Stimulated activated effector memory CD8-positive, alpha-beta T cell treated with anti-CD3 and anti-CD28 coated beads, Interleukin-12 subunit alpha, Interleukin-12 subunit beta, amount 100 ng/mL, for 72 hours (primary cell): ENCODE results near the gene ACTL9.
"Not testable (repeated sequence)": the region's sequence is repeated elsewhere in the genome, so short reads cannot be mapped to it uniquely, and the experiment has no call there.

ENCODE experiments used
- ATAC-seq: fragments of 150-1000 bp; cut with Tn5 transposase; 2 replicates; pipeline ENCODE4 v1.10.0; 2021
- DNase-seq, 2 donors: peaks; one replicate each; pipeline ENCODE4 v3.0.0; 2021 to 2022; ENCODE audit warnings: low spot score in 2 of 2
- H3K27ac Mint-ChIP-seq: one replicate; pipeline ENCODE4 v1.8.0; 2022; ENCODE audit warnings: mild to moderate bottlenecking, mixed read lengths
- H3K36me3 Mint-ChIP-seq: one replicate; pipeline ENCODE4 v1.8.0; 2022; ENCODE audit warnings: mild to moderate bottlenecking, mixed read lengths
- H3K4me1 Mint-ChIP-seq: one replicate; pipeline ENCODE4 v1.8.0; 2022; ENCODE audit warnings: mixed read lengths
- H3K4me3 Mint-ChIP-seq: one replicate; pipeline ENCODE4 v1.8.0; 2022; ENCODE audit warnings: mild to moderate bottlenecking, mixed read lengths
- H3K9me3 Mint-ChIP-seq: one replicate; pipeline ENCODE4 v1.8.0; 2022; ENCODE audit warnings: mixed read lengths

Gene ACTL9, protein sequence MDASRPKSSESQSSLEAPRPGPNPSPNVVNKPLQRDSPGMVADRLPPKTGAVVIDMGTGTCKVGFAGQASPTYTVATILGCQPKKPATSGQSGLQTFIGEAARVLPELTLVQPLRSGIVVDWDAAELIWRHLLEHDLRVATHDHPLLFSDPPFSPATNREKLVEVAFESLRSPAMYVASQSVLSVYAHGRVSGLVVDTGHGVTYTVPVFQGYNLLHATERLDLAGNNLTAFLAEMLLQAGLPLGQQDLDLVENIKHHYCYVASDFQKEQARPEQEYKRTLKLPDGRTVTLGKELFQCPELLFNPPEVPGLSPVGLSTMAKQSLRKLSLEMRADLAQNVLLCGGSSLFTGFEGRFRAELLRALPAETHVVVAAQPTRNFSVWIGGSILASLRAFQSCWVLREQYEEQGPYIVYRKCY

DNA sequence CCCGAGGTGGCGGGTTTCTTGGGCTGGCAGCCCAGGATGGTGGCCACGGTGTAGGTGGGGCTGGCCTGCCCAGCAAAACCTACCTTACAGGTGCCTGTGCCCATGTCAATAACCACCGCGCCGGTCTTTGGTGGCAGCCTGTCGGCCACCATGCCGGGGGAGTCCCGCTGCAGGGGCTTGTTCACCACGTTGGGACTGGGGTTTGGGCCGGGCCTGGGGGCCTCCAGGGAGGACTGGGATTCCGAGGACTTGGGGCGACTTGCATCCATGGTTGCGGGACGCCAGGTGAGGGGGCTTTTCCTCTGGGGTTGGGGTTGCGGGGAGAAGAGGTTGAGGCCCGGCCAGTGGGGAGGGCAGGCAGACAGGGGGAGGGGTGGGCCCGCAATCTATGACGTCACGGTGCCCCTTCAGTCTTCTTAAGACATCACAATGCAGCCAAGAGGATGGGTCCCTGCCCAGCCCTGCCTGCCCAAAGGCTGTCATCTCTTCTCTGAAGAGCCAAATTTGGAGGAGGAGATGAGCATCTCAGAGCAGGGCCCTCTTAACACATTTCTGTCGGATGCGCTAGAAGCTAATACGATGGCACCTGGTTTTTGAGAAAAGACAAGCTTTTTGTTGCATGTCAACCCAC lies at the start of gene ACTL9:
Gene ACTL9 (minus strand): TSS at position 363 of the 631 bp plus-strand sequence. CDS start 94 bp downstream, at position 269.
- no peak within 1 kb of the TSS for H3K27ac Mint-ChIP-seq
- no peak for ATAC-seq
- peaks cover 55% of the 10 kb centered on the region for H3K4me1 Mint-ChIP-seq

DNA sequence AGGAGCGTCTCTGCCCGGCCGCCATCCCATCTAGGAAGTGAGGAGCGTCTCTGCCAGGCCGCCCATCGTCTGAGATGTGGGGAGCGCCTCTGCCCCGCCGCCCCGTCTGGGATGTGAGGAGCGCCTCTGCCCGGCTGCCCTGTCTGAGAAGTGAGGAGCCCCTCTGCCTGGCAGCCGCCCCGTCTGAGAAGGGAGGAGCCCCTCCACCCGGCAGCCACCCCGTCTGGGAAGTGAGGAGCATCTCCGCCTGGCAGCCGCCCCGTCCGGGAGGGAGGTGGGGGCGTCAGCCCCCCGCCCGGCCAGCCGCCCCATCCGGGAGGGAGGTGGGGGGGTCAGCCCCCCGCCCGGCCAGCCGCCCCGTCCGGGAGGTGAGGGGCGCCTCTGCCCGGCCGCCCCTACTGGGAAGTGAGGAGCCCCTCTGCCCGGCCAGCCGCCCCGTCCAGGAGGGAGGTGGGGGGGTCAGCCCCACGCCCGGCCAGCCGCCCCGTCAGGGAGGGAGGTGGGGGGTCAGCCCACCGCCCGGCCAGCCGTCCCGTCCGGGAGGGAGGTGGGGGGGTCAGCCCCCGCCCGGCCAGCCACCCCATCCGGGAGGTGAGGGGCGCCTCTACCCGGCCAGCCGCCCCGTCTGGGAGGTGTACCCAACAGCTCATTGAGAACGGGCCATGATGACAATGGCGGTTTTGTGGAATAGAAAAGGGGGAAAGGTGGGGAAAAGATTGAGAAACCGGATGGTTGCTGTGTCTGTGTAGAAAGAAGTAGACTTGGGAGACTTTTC lies 40.9 kb upstream of the ACTL9 start:
- not testable (repeated sequence) for H3K4me1 Mint-ChIP-seq, H3K4me3 Mint-ChIP-seq, H3K36me3 Mint-ChIP-seq, ATAC-seq, H3K27ac Mint-ChIP-seq, H3K9me3 Mint-ChIP-seq
- DNase-seq = peak in 1 of 2 donors; percentile 4

More for the DNA sequence above, at the start of gene ACTL9:
- Mint-ChIP-seq H3K9me3 (no peaks in the 10 kb centered on the region), H3K36me3 (no peaks in the 10 kb centered on the region), H3K4me3 (no peak within 1 kb of the TSS)
- DNase-seq = no peak

DNA sequence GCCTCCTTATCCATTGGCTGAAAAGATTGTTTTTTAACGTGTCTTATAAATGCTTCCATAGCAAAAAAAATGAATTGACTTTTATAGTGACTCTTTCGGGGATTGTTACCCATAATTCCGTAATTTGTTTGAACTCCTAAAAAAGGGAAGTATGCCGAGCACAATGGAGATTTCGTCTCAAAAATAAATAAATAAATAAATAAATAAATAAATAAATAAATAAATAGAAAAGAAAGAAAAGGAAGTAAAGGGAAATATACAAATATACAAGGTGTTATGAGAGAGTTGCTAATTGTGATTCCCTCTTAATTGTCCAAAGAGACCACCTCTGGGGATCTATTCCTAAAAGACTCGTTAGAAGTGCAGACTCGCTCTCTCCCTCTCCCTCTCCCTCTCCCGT lies 39.8 kb upstream of the ACTL9 start:
- no peaks in the 10 kb centered on the region for H3K4me1 Mint-ChIP-seq
- no peaks in the 10 kb centered on the region for H3K36me3 Mint-ChIP-seq
- ATAC-seq (no peak), DNase-seq (no peak)
- no peaks in the 10 kb centered on the region for H3K9me3 Mint-ChIP-seq
- H3K27ac Mint-ChIP-seq = no peak overlapping the region
- H3K4me3 Mint-ChIP-seq = no peak overlapping the region

DNA sequence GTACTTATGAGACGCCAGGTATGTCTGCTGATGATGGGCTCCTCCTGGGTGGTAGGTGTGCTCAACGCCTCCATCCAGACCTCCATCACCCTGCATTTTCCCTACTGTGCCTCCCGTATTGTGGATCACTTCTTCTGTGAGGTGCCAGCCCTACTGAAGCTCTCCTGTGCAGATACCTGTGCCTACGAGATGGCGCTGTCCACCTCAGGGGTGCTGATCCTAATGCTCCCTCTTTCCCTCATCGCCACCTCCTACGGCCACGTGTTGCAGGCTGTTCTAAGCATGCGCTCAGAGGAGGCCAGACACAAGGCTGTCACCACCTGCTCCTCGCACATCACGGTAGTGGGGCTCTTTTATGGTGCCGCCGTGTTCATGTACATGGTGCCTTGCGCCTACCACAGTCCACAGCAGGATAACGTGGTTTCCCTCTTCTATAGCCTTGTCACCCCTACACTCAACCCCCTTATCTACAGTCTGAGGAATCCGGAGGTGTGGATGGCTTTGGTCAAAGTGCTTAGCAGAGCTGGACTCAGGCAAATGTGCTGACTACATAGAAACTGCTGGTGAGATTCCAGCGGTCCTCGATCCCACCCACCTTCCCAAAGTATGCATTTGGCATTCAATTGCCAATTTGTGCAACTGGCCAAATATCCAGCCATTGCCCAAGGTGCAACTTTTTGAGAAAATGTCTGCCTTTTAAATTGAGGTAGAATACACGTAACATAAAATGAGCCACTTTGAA lies 33.0 kb upstream of the ACTL9 start:
- Mint-ChIP-seq H3K9me3 (no peaks in the 10 kb centered on the region), H3K4me3 (no peak overlapping the region), H3K27ac (no peak overlapping the region), H3K36me3 (no peaks in the 10 kb centered on the region), H3K4me1 (no peaks in the 10 kb centered on the region)
- no peak for DNase-seq
- ATAC-seq = no peak

DNA sequence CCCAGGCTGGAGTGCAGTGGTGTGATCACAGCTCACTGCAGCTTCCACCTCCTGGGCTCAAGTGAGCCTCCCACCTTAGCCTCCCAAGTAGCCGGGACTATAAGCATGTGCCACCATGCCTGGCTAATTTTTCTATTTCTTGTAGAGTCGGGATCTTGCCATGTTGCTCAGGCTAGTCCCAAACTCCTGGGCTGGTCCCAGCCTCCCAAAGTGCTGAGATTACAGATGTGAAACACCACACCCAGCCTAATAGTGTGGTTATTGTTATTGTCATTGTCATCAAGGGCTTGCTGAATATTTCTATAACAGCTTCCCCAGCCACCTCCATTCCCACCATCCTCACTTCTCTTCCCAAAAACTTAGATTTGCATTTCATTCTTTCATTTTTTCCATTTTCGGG lies 25.7 kb upstream of the ACTL9 start:
- DNase-seq (peak in 1 of 2 donors; percentile 7), ATAC-seq (no peak)
- Mint-ChIP-seq H3K27ac (no peak overlapping the region), H3K4me1 (no peaks in the 10 kb centered on the region), H3K36me3 (no peaks in the 10 kb centered on the region), H3K4me3 (no peak overlapping the region), H3K9me3 (no peaks in the 10 kb centered on the region)

DNA sequence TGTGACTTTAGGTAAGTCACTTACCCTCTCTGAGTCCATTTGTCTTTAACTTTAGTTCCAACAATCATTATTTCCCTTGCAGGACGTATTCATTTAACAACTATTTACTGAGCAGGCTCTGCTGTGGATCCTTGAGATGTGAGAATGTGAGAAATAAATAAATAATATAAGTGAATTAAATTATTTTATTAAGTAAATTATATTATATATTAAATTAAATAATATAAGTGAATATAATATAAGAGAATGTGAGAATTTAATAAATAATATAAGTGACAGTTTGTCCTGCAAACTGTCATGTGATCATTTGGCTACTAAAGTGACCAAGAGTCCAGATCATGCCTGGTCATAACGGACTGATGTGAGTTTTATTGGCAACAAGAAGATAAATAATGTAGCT lies 23.4 kb upstream of the ACTL9 start:
- ATAC-seq (no peak), DNase-seq (no peak)
- Mint-ChIP-seq H3K9me3 (peaks cover 3% of the 10 kb centered on the region), H3K36me3 (no peaks in the 10 kb centered on the region), H3K4me3 (no peak overlapping the region), H3K4me1 (no peaks in the 10 kb centered on the region), H3K27ac (no peak overlapping the region)

DNA sequence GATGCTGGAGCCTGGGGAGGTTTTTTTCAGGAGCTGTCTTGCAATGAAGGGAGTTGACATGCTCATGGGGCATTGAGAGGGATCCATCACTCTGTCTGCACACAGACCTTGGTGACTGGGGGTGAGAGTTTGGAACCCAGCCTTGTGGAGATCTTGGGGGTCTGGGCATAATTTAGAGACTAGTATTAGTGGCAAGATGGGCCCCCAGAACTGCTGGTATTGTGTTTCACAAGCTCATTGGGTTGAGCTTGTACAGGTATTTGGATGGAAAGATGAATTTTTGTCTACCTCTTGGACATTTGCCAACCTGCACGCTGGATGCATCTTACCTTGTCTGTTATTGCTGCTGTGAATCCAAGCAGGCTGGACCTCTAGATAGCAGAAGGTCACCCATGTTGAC lies 22.7 kb upstream of the ACTL9 start, which contains the start of gene OR2Z1:
Gene OR2Z1 (plus strand): TSS at position 301 of the 400 bp plus-strand sequence. CDS start 9,395 bp downstream, outside the sequence.
- Mint-ChIP-seq H3K9me3 (peaks cover 3% of the 10 kb centered on the region), H3K4me1 (no peaks in the 10 kb centered on the region), H3K4me3 (no peak within 1 kb of the TSS), H3K36me3 (no peaks in the 10 kb centered on the region), H3K27ac (no peak within 1 kb of the TSS)
- no peak for ATAC-seq
- DNase-seq = no peak

DNA sequence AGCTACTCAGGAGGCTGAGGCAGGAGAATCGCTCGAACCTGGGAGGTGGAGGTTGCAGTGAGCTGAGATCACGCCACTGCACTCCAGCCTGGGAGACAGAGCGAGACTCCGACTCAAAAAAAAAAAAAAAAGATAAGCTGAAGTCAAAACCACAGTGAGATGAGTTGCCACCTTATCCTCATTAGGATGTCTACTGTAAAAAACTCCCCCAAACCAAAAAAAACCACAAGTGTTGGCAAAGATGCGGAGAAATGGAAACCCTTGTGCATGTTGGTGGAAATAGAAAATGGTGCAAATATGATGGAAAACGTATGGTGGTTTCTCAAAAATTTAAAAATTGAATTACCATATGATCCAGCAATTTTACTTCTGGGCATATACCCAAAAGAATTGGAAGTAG lies 11.7 kb upstream of the ACTL9 start:
- H3K4me3 Mint-ChIP-seq, ATAC-seq, H3K36me3 Mint-ChIP-seq, DNase-seq, H3K4me1 Mint-ChIP-seq, H3K27ac Mint-ChIP-seq: not testable (repeated sequence)
- peaks cover 14% of the 10 kb centered on the region for H3K9me3 Mint-ChIP-seq

DNA sequence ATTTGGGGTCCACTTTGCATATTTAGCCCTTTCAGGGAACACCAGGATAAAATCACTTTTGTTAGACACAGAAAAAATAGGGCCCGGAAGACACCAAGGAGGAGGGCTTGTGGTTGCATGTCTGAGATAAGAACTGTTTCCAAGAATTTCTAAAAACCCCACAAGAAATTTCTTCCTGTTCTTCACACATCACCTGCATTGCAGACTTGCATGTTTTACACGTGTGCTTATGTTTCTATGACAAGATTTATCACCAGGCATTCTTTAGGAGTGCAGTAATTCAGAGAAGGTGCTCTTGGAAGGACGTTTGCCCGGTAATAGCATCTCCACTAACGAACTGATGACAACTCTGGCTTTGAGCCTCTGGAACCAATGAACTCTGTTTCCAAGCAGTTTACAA lies 7.1 kb upstream of the ACTL9 start:
- Mint-ChIP-seq H3K27ac (peak overlapping the region; percentile 0), H3K36me3 (no peaks in the 10 kb centered on the region), H3K4me1 (peaks cover 40% of the 10 kb centered on the region), H3K9me3 (no peaks in the 10 kb centered on the region), H3K4me3 (no peak overlapping the region)
- ATAC-seq (peak; percentile 20), DNase-seq (no peak)

DNA sequence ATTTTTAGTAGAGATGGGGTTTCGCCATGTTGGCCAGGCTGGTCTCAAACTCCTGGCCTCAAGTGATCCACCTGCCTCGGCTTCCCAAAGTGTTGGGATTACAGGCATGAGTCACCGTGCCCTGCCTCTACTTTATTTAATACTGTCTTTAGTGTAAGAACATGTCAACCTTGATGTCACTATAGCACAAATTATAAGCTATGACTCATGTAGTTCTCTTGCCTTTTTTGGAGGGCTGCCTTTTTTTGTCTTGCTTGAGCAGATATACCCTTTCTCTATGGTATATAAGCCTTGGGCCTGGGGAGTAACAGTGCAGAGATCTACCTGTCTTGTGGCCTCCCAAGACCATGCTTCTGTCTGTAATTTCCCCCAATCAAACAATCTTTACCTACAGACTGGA lies 6.7 kb upstream of the ACTL9 start:
- H3K4me3 Mint-ChIP-seq, H3K36me3 Mint-ChIP-seq, H3K9me3 Mint-ChIP-seq, DNase-seq: not testable (repeated sequence)
- peak overlapping the region; percentile 0 for H3K27ac Mint-ChIP-seq
- ATAC-seq = peak; percentile 34
- H3K4me1 Mint-ChIP-seq = peaks cover 41% of the 10 kb centered on the region

DNA sequence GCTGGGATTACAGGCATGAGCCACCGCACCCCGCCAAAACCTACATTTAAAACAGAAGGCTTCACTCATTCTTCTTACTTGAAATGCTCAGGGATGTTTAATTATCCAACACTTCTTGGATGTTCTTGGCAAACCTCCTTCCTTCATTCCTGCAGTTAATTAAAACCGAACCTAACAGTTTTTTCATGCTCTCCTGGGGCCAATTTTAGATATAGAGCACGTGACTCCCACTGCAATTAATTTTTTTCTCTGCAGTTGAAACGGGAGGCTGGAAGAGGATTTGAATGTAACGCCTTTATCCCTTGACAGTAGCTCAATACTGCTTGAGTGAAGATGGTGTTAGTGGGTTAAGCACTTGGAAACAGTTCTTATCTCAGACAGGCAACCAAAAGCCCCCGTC lies 4.6 kb upstream of the ACTL9 start:
- Mint-ChIP-seq H3K9me3 (no peaks in the 10 kb centered on the region), H3K4me1 (peaks cover 47% of the 10 kb centered on the region), H3K4me3 (no peak overlapping the region), H3K36me3 (no peaks in the 10 kb centered on the region), H3K27ac (no peak overlapping the region)
- DNase-seq (no peak), ATAC-seq (no peak)

DNA sequence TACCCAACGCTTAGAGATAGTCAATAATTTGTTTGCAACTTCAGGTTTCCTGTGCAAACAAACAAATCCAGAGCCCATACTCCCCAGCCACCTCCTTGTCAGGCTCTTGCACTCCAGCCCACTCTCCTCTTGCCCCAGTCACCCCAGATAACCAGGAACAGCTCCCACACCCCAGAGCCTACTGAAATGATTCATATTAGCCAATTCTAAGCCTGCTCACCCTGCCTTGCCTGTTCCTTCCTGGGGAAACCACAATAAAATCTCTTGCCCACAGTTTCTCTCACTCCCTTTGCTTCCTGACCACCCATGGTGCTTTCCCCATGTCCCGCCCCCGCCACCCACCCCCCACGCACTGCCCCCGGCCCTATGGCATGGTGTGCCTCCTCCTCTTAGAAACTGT lies 3.8 kb upstream of the ACTL9 start:
- Mint-ChIP-seq H3K4me3 (peak overlapping the region; percentile 54), H3K27ac (peak overlapping the region; percentile 29), H3K9me3 (no peaks in the 10 kb centered on the region), H3K36me3 (no peaks in the 10 kb centered on the region), H3K4me1 (peaks cover 47% of the 10 kb centered on the region)
- DNase-seq = peak in 1 of 2 donors; percentile 27
- peak; percentile 92 for ATAC-seq

DNA sequence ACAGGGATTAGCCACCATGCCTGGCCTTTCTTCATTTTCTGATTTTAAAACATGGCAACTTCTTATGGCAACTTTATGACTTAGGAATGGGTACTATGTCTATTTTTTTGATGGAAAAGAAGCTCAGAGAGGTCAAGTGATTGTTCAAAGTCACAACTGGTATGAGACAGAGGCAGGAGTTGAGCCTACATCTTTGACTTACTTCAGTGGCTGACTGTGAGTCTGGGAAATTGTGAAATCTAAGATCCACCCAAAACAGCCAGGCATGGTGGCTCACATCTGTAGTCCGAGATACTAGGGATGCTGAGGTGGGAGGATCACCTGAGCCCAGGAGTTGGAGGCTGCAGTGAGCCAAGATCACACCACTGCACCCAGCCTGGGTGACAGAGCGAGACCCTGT lies 2.4 kb upstream of the ACTL9 start:
- Mint-ChIP-seq H3K27ac (no peak overlapping the region), H3K36me3 (no peaks in the 10 kb centered on the region), H3K4me3 (peak overlapping the region; percentile 54), H3K9me3 (no peaks in the 10 kb centered on the region), H3K4me1 (peaks cover 56% of the 10 kb centered on the region)
- DNase-seq (no peak), ATAC-seq (no peak)

DNA sequence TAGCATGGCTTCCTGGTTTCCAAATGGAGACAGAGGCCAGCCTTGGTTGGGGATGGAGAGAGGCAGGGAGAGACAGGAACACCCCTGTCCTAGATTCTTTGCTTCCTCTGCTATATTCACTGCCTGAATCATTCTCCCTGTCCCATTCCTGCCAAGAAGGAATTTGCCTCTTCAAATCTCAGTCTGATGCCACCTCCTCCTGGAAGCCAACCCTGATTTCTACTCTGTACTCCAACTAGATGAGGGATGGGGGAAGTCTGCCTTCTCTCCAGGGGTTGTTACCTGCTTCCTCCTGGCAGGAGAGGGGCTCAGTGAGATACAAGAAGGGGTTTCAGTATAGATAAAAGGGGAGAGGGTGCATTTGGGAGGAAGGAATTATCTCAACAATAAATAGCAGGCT lies 1.3 kb upstream of the ACTL9 start:
- no peak overlapping the region for H3K27ac Mint-ChIP-seq

More for the DNA sequence above, 1.3 kb upstream of the ACTL9 start:
- ATAC-seq (no peak), DNase-seq (no peak)
- Mint-ChIP-seq H3K36me3 (no peaks in the 10 kb centered on the region), H3K9me3 (no peaks in the 10 kb centered on the region), H3K4me3 (no peak overlapping the region), H3K4me1 (peaks cover 52% of the 10 kb centered on the region)
